Liver (tissue), 9 donors: ENCODE measurements around the gene BIRC7. TPM values are rescaled to one million over a fixed set of nuclear protein-coding genes. Genes with fewer than 3 reads are reported as not detected.
"Not testable (repeated sequence)": the region's sequence is repeated elsewhere in the genome, so short reads cannot be mapped to it uniquely, and the experiment has no call there.

ENCODE experiments used
- DNase-seq: peaks from one replicate; pipeline ENCODE4 v3.0.0-alpha.2; 2017; ENCODE audit warnings: low spot score
- H3K27ac ChIP-seq, 2 donors: one replicate each; pipeline ENCODE4 v1.7.0; 2013; ENCODE audit warnings: inconsistent platforms in 2 of 2, low read length in 2 of 2, control low read depth in 1 of 2, low read depth in 1 of 2, mild to moderate bottlenecking in 1 of 2
- H3K27me3 ChIP-seq, 4 donors: one replicate each; pipeline versions ENCODE4 v1.6.1 to v1.7.0; 2013; ENCODE audit warnings: low read length in 3 of 4, inconsistent platforms in 1 of 4, mild to moderate bottlenecking in 1 of 4, moderate library complexity in 1 of 4; ENCODE audit not compliant: control insufficient read depth in 4 of 4, insufficient read depth in 4 of 4
- H3K36me3 ChIP-seq, 4 donors: one replicate each; pipeline versions ENCODE4 v1.6.1 to v1.7.0; 2013; ENCODE audit warnings: low read length in 3 of 4, mild to moderate bottlenecking in 3 of 4, low read depth in 1 of 4, moderate library complexity in 1 of 4; ENCODE audit not compliant: control insufficient read depth in 4 of 4, insufficient read depth in 3 of 4
- H3K4me1 ChIP-seq, 4 donors: one replicate each; pipeline versions ENCODE4 v1.6.1 to v1.7.0; 2013; ENCODE audit warnings: low read length in 3 of 4, mild to moderate bottlenecking in 3 of 4, moderate library complexity in 1 of 4; ENCODE audit not compliant: control insufficient read depth in 4 of 4, insufficient read depth in 4 of 4
- H3K4me3 ChIP-seq, 3 donors: one replicate each; pipeline versions ENCODE4 v1.6.1 to v1.7.0; 2013; ENCODE audit warnings: low read length in 3 of 3, control low read depth in 1 of 3, low read depth in 1 of 3, mild to moderate bottlenecking in 1 of 3
- H3K9ac ChIP-seq, 2 donors: one replicate each; pipeline ENCODE4 v1.7.0; 2013; ENCODE audit warnings: low read length in 2 of 2, mild to moderate bottlenecking in 2 of 2, moderate library complexity in 2 of 2, control low read depth in 1 of 2, low read depth in 1 of 2
- H3K9me3 ChIP-seq, 4 donors: one replicate each; pipeline versions ENCODE4 v1.6.1 to v1.7.0; 2013; ENCODE audit warnings: low read length in 3 of 4; ENCODE audit not compliant: control insufficient read depth in 4 of 4
- ATF3 ChIP-seq: IDR thresholded peaks from 2 replicates; pipeline ENCODE4 v1.6.1; 2016; ENCODE audit warnings: antibody characterized with exemption
- CTCF ChIP-seq: fragments of 150-350 bp; IDR thresholded peaks from 2 replicates; pipeline ENCODE4 v1.5.1; 2017; ENCODE audit warnings: improper control_type of control experiment, low read depth, low read length; ENCODE audit not compliant: missing input control
- EGR1 ChIP-seq, 2 donors: IDR thresholded peaks; 2 replicates each; pipeline ENCODE4 v1.6.1; 2016 to 2018; ENCODE audit warnings: antibody characterized with exemption in 2 of 2, low read depth in 2 of 2
- FOXA1 ChIP-seq: IDR thresholded peaks from 2 replicates; pipeline ENCODE4 v1.6.1; 2016; ENCODE audit warnings: antibody characterized with exemption
- GABPA ChIP-seq, 2 donors: IDR thresholded peaks in 1 of 2; conservative IDR thresholded peaks in 1 of 2; 2 replicates each; pipeline ENCODE4 v1.6.1; 2016; ENCODE audit warnings: antibody characterized with exemption in 2 of 2, mild to moderate bottlenecking in 1 of 2, moderate library complexity in 1 of 2
- HNF4A ChIP-seq, 2 donors: conservative IDR thresholded peaks; 2 replicates each; pipeline ENCODE4 v1.6.1; 2016; ENCODE audit warnings: antibody characterized with exemption in 2 of 2, mild to moderate bottlenecking in 2 of 2
- MAX ChIP-seq: IDR thresholded peaks from 2 replicates; pipeline ENCODE4 v1.6.1; 2016; ENCODE audit warnings: antibody characterized with exemption
- NR2F2 ChIP-seq: IDR thresholded peaks from 2 replicates; pipeline ENCODE4 v1.6.1; 2016; ENCODE audit warnings: antibody characterized with exemption
- RAD21 ChIP-seq, 2 donors: IDR thresholded peaks; 2 replicates each; pipeline ENCODE4 v1.6.1; 2016; ENCODE audit warnings: antibody characterized with exemption in 2 of 2, mild to moderate bottlenecking in 2 of 2
- REST ChIP-seq: IDR thresholded peaks from 2 replicates; pipeline ENCODE4 v1.6.1; 2016; ENCODE audit warnings: antibody characterized with exemption, mild to moderate bottlenecking
- RXRA ChIP-seq, 2 donors: IDR thresholded peaks; 2 replicates each; pipeline ENCODE4 v1.6.1; 2017 to 2018; ENCODE audit warnings: antibody characterized with exemption in 2 of 2, mild to moderate bottlenecking in 1 of 2
- TAF1 ChIP-seq: conservative IDR thresholded peaks from 2 replicates; pipeline ENCODE4 v1.6.1; 2016; ENCODE audit warnings: antibody characterized with exemption, mild to moderate bottlenecking
- YY1 ChIP-seq: IDR thresholded peaks from 2 replicates; pipeline ENCODE4 v1.6.1; 2016; ENCODE audit warnings: antibody characterized with exemption, mild to moderate bottlenecking
- ZBTB33 ChIP-seq: IDR thresholded peaks from 2 replicates; pipeline ENCODE4 v1.6.1; 2016; ENCODE audit warnings: antibody characterized with exemption
- WGBS: extraction: QIAGEN DNeasy Blood & Tissue Kit; methylation state at CpG from one replicate; pipeline ENCODE4 v1.1.7; 2013; 5-methylcytosine and 5-hydroxymethylcytosine counted together
- polyA plus RNA-seq, 2 donors: library from polyadenylated mRNA; stranded (reverse) in 1 of 2; unstranded in 1 of 2; fragments of 200-250 nt in 1 of 2; fragments of >200 nt in 1 of 2; fragmentation: Nextera tagmentation in 1 of 2; extraction: Ambion mirVana in 1 of 2; gene quantifications; one replicate each; pipeline versions ENCODE4 v1.2.1 to v1.2.3, GENCODE V29; 2013 to 2015
- total RNA-seq, 2 donors: library from RNA; depleted of rRNA; stranded (reverse); fragments of >200 nt; gene quantifications; one replicate each; pipeline ENCODE4 v1.2.3, GENCODE V29; 2014
- donor health status: healthy.
- donor health status: healthy.
- donor health status: healthy.
- donor health status: healthy.
- donor health status: healthy.

BIRC7 gene
- total and polyA plus RNA-seq, 4 donors, result 0.23 TPM; not detected in 3

GRCh38 chr20:63220696-63221399 lies 14.9 kb upstream of the BIRC7 start:
- TF ChIP-seq TAF1, result no peak
- no peak for TF ChIP-seq RAD21 (IDR thresholded peaks at IDR 0.05)
- no peak for TF ChIP-seq GABPA (IDR thresholded peaks at IDR 0.05 in 1 of 2, conservative IDR thresholded peaks at IDR 0.05 in 1 of 2)
- TF ChIP-seq HNF4A (conservative IDR thresholded peaks at IDR 0.05), result no peak
- TF ChIP-seq MAX, result no peak
- no peak for TF ChIP-seq CTCF
- TF ChIP-seq EGR1 (IDR thresholded peaks at IDR 0.05; ENCODE audit: low read depth in 2 of 2), result no peak
- TF ChIP-seq RXRA (IDR thresholded peaks at IDR 0.05), result no peak
- no peak for TF ChIP-seq ATF3
- TF ChIP-seq ZBTB33, result no peak
- TF ChIP-seq YY1, result no peak
- TF ChIP-seq NR2F2, result no peak
- TF ChIP-seq FOXA1, result no peak
- TF ChIP-seq REST, result no peak

GRCh38 chr20:63221400-63222053 lies 14.2 kb upstream of the BIRC7 start:
- not testable (repeated sequence) for H3K9me3 ChIP-seq, H3K9ac ChIP-seq, DNase-seq, H3K4me3 ChIP-seq, H3K27ac ChIP-seq, H3K4me1 ChIP-seq, H3K36me3 ChIP-seq, H3K27me3 ChIP-seq
- 72% methylated on average over 12 of the region's 12 CpGs for WGBS

More at GRCh38 chr20:63220696-63221399, 14.9 kb upstream of the BIRC7 start:
- peaks cover 4 to 10% (median 7%) of the 10 kb centered on the region in 4 donors for H3K4me1 ChIP-seq
- no peaks in the 10 kb centered on the region for H3K9me3 ChIP-seq
- no peaks in the 10 kb centered on the region for H3K27me3 ChIP-seq
- H3K9ac ChIP-seq, result no peak overlapping the region
- no peak overlapping the region for H3K27ac ChIP-seq
- WGBS, result 61% methylated on average over 9 of the region's 9 CpGs
- no peak overlapping the region for H3K4me3 ChIP-seq
- no peak for DNase-seq
- no peaks in the 10 kb centered on the region for H3K36me3 ChIP-seq
